HG03175 (cell line): Measurements from ENCODE around the gene CDK5RAP2.

Experiments
- ATAC-seq: cut with Tn5 transposase; IDR thresholded peaks from one replicate; pipeline ENCODE4 v1.9.1; 2021; ENCODE audit warnings: mild to moderate bottlenecking, moderate library complexity; ENCODE audit not compliant: unreplicated experiment

CDK5RAP2 gene

GRCh38 chr9:120410925-120411501, 169.0 kb downstream of the CDK5RAP2 start:
- no peak for ATAC-seq

GRCh38 chr9:120408680-120409258, 171.2 kb downstream of the CDK5RAP2 start:
- no peak for ATAC-seq

GRCh38 chr9:120405860-120406259, 174.1 kb downstream of the CDK5RAP2 start:
- ATAC-seq = no peak

- ATAC-seq = no peak
Measured at GRCh38 chr9:120405134-120405533, 174.8 kb downstream of the CDK5RAP2 start.

GRCh38 chr9:120403543-120403856, 176.5 kb downstream of the CDK5RAP2 start:
- ATAC-seq = no peak

GRCh38 chr9:120402741-120403542, 177.0 kb downstream of the CDK5RAP2 start:
- no peak for ATAC-seq

- ATAC-seq = no peak
Measured at GRCh38 chr9:120399940-120400339, 180.0 kb downstream of the CDK5RAP2 start.

- no peak for ATAC-seq
Measured at GRCh38 chr9:120398286-120398685, 181.7 kb downstream of the CDK5RAP2 start.

- ATAC-seq = no peak
Measured at GRCh38 chr9:120397453-120397852, 182.5 kb downstream of the CDK5RAP2 start.

- no peak for ATAC-seq
Measured at GRCh38 chr9:120396931-120397330, 183.0 kb downstream of the CDK5RAP2 start.

- no peak for ATAC-seq
Measured at GRCh38 chr9:120396418-120396817, 183.5 kb downstream of the CDK5RAP2 start.

GRCh38 chr9:120395376-120395775, 184.6 kb downstream of the CDK5RAP2 start:
- ATAC-seq = no peak

GRCh38 chr9:120394058-120394669, 185.8 kb downstream of the CDK5RAP2 start:
- no peak for ATAC-seq

GRCh38 chr9:120393386-120394057, 186.4 kb downstream of the CDK5RAP2 start:
- no peak for ATAC-seq

- no peak for ATAC-seq
Measured at GRCh38 chr9:120392711-120393110, 187.3 kb downstream of the CDK5RAP2 start.

- ATAC-seq = no peak
Measured at GRCh38 chr9:120392245-120392644, 187.7 kb downstream of the CDK5RAP2 start.

GRCh38 chr9:120391691-120392090, 188.3 kb downstream of the CDK5RAP2 start:
- no peak for ATAC-seq

- no peak for ATAC-seq
Measured at GRCh38 chr9:120390637-120391190, 189.3 kb downstream of the CDK5RAP2 start.

- no peak for ATAC-seq
Measured at GRCh38 chr9:120389867-120390266, 190.1 kb downstream of the CDK5RAP2 start.

- no peak for ATAC-seq
Measured at GRCh38 chr9:120389300-120389699, 190.7 kb downstream of the CDK5RAP2 start.
